ENCODE measurements around the gene KAT6B.

The KAT6B gene

GRCh38 chr10:75018686-75019307, 192.4 kb downstream of the KAT6B start:
- no peak for DNase-seq

- peak; percentile 28 for DNase-seq
Observed at GRCh38 chr10:75019370-75019769, 193.0 kb downstream of the KAT6B start.

GRCh38 chr10:75020168-75020567, 193.8 kb downstream of the KAT6B start:
- DNase-seq = no peak

GRCh38 chr10:75021379-75022249, 195.2 kb downstream of the KAT6B start:
- peak; percentile 33 for DNase-seq

GRCh38 chr10:75023074-75023473, 196.7 kb downstream of the KAT6B start:
- no peak for DNase-seq

- DNase-seq = peak; percentile 72
Observed at GRCh38 chr10:75024971-75025523, 198.6 kb downstream of the KAT6B start.

GRCh38 chr10:75028049-75028448, 201.6 kb downstream of the KAT6B start:
- no peak for DNase-seq

- DNase-seq = no peak
Observed at GRCh38 chr10:75028748-75029147, 202.3 kb downstream of the KAT6B start.

GRCh38 chr10:75029420-75029819, 203.0 kb downstream of the KAT6B start:
- no peak for DNase-seq

- no peak for DNase-seq
Observed at GRCh38 chr10:75029857-75030256, 203.5 kb downstream of the KAT6B start.

- DNase-seq = no peak
Observed at GRCh38 chr10:75030371-75030770, 204.0 kb downstream of the KAT6B start.

GRCh38 chr10:75032119-75032518, 205.7 kb downstream of the KAT6B start:
- DNase-seq = no peak

- no peak for DNase-seq
Observed at GRCh38 chr10:75032813-75033212, 206.4 kb downstream of the KAT6B start.

- DNase-seq = no peak
Observed at GRCh38 chr10:75033399-75034130, 207.2 kb downstream of the KAT6B start.

GRCh38 chr10:75034131-75034512, 207.7 kb downstream of the KAT6B start:
- DNase-seq = no peak

- no peak for DNase-seq
Observed at GRCh38 chr10:75034714-75035258, 208.4 kb downstream of the KAT6B start.

GRCh38 chr10:75035975-75036708, 209.7 kb downstream of the KAT6B start:
- DNase-seq = no peak

- no peak for DNase-seq
Observed at GRCh38 chr10:75037171-75038153, 211.1 kb downstream of the KAT6B start.

- DNase-seq = no peak
Observed at GRCh38 chr10:75038335-75038734, 211.9 kb downstream of the KAT6B start.

- no peak for DNase-seq
Observed at GRCh38 chr10:75040576-75040975, 214.2 kb downstream of the KAT6B start.

Data from NCI-H2029 treated with DMSO at 0.1 percent for 48 hours (cell line).